OCI-M2 (cell line): ENCODE results near the gene GALNT2.

Source experiments
- DNase-seq: peaks from one replicate; lab custom pipeline; 2025; ENCODE audit not compliant: unreplicated experiment; lab: John Stamatoyannopoulos, UW

Gene GALNT2

DNA sequence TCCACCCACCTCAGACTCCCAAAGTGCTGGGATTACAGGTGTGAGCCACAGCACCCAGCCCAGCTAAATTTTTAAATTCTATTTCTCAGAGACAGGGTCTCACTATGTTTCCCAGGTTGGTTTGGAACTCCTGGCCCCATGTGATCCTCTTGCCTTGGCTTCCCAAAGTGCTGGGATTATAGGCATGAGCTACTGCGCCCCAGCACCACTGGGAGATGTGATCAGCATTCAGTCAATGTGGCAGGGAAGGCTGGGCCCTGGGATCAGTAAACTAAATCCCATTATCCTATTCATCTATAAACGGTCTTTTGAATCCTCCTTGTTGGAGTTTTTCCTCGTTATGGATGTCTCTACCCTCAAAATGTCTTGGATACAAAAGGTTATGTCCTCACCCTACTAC lies 245.6 kb downstream of the GALNT2 start:
- DNase-seq = no peak

DNA sequence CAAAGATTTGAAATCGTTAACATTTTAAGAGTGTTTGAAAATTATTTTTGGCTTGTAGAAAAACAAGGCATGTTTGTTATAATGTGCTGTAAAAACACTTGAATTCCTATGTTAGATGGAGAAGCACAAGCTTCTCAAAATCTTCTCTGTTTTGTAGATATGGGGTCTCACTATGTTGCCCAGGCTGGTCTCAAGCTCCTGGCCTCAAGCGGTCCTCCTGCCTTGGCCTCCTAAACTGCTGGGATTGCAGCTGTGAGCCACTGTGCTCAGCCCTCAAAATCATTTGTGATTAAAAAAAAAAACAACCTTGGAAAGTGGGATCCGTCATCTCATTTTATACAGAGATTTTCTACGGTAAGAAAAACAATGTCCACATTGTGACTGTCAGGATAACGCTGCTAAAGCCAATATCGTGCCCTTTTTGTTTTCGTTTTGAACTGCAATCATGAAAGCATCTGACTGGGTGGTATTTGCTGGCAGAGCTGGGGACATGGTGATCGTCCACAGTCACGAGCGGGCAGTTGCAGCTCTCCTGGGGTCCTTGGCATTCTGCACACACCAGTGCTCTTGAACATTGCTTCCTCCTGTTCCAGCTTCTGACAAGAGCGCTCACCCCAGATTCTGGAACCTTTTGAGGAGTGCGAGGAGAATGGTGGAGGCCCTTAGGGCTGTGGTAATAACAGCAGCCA lies 246.6 kb downstream of the GALNT2 start:
- no peak for DNase-seq

DNA sequence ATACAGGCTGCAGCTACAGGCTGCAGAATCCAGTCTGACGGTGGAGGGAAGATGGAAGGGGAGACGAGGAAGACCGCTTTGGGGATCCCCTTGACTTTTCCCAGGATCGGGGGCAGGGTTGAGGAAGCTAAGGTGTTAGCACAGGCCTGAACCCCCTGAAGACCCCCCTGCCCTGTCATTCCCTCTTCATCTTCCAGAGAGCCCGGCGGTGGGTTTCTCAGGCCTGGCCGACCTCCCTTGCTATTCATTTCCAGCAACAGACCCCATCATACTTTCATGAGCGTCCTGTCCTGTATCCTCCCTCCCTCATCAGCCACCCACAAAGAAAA lies 247.1 kb downstream of the GALNT2 start:
- no peak for DNase-seq

DNA sequence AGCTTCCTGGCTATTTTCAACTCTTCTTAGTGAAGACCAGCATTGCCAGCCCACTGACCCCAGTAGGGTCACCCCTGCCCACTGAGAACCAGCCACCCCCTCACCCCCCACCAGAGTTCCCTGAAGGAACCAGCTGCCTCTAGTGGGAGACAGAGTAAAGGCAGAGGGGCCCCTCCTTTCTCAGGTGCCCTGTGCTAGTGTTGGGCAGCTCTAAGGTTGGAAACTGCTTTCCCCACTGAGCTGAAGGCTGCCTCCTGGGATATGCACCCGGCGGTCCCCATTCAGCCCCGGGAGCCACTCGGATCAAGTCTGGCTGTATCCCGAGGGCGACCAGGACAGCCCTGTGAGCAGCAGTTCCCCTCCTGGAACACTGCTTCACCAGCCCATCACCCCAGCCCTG lies 248.1 kb downstream of the GALNT2 start:
- no peak for DNase-seq

DNA sequence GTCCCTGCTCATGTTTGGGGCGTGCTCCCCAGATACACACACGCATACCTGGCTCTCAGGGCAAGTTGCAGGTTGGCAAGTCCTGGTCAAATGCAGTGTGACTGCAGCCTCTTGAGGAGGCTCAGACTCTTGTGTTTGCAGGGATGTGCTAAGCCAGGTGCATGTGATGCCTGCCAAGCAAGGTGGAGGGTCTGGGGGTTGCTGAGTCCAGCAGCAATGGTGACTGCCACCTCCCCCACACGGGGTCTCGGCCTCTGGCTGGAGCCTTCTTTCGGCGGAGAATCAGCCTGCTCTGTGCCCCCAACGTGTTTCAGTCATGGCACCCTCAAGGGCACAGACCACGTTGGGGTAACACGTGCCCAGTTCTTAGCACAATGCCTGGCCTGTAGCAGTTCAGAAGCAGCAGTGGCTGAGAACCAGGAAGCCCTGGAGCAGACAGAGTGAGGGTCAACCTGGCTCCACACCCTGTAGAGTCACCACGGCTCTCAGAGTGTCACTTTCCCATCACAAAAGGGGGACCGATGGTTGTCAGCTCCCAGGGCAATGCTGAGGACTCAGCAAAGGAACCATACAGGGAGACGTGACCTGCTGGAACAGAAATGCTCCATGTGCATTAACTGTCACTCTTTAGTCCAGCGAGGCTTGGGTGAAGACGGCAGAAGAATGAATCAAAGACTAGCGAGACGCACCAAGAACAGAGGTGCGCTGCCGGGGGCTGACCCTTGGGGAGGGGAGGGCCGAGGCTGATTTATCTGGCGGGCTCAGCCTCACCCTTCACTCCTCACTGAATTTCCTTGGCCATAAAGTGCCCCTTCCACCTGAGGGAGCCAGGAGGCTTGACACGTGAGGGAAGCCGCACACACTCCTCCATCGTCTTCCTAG lies 250.1 kb downstream of the GALNT2 start:
- no peak for DNase-seq

DNA sequence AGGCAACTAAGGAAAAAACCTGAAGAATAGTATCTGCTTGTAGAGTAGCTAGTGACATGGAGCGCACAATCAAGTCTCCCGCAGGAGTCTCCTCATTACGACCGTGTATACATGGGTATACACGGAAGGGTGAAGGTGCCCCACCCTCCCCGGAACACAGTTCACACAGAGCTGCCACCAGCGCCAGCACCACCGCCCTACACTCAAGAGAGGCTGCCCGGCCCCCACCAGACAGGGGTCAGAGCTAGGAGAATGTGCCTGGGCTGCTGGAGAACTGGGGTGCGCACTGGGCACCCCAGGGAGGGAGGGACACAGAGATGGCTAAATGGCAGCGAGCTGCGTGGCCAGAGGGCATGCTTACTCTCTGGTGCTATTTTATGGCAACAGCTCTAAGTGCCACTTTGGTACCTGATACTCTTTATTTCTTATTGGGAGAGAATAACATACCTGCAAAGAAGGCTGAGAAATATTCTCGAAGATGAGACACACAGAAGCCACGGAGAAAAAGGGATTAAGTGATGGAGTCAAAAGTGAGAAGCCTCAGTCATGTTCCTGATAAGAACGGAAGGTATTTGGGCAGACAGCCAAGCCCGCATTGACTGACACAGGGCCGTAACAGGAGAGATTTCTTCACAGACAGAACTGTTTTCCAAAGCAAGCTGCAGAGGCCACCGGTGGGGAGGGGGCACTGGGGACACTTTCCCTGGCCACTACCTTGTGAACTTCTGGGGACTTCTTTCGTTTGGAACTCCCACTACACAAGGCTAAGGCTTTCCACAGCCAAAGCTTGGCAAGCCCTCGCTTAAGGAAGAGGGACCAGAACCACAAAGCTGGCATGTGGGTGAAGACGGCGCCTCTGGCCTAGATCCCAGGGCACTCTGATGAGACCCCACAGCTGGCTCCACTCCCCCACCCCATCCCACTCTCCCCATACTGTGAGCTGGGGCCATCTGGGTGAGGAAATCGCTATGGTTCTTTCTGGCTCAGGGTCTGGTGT lies 251.1 kb downstream of the GALNT2 start:
- no peak for DNase-seq

DNA sequence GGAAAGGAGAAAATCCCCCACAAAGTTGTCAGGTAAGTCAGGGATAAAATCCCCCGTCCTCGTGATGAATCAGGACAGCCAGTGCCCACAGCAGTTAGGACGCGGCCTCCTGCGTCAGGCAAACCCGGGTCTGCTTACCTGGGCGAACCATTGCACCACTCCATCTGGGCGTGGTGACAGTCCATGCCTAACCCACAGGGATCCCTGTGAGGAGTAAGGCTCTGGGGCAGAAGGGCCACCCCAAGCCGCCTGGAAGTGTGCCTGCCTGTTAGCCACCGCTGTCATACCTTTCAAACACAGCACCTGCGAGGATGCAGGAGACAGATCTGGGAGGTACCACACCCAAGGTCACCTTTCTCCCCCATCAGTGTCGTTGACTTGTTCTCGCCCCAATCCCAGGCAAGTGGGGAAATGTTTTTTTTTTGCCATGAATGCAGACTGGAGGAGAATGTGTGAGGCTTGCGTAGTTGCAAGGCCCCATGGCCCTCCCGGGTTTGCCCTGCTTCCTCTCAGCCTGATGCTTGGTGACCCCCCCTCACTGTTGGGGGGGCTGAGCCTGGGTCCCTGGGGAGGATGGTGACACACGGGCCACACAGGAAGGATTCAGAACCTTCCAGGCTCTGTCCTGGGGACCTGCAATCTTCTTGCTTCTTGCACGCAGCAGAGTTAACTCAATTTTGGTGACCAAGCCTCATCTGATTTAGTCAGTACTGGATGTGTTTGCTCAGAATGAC lies 252.1 kb downstream of the GALNT2 start:
- DNase-seq = no peak

DNA sequence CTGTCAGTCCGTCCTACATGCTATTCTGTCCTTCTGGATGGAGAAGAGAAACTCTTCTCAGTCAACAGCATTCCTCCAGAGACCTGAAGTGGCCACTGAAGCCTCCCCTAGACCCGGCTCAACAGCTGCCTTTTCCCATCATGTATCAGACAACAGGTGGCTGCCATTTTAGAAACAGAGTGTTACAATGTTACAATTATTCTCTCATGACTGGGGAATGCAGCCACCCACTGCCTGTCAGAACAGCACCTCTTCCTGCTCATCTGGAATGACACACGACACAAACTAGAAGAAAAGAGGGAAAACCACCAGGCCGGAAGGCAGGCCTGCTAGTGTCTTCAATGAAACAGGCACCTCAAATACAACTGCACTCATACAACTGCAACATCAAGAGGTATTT lies 253.8 kb downstream of the GALNT2 start:
- DNase-seq = no peak

DNA sequence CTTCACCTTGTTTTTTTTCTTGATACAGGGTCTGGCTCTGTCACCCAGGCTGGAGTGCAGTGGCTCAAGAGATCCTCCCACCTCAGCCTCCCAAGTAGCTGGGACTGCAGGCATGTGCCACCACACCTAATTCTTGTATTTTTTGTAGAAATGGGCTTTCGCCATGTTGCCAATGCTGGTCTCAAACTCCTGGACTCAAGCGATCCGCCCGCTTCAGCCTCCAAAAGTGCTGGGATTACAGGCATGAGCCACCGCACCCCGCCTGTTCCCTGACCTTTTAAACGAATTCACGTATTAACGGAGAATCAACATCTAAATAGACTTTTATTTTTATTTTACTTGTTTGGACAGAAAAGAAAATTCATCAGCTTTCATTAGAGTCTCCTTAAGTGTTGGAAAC lies 254.3 kb downstream of the GALNT2 start:
- DNase-seq = no peak

DNA sequence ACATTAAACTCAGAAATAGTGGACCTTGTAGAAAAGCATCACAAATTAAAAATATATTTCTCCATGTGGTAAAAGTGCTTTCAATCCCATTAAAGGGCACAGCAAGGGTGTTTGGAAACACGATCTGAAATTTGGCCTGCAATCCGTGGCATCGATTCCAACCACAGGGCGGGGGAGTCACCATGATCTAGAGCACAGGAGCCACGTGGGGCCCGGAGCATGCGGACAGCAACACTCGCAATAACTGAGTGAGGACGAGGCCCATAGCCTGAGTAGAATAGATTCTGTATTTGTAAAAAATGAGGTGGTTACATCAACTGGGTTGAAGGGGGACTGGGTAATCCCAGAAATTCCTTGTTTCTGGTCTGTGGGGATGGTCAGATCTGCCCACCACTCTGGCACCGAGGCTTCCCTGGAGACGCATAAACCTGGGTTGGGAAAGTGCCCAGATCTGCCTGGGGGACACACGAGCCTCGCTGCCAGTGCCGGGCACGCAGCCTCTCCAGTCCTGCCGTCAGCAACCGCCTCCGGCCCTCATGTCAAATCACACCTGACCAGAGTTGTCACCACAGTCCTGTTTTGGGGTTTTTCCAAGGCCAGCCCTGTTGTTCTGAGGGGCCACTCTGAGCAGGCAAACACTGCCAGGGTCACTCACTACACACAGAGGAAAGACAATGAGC lies 254.8 kb downstream of the GALNT2 start:
- DNase-seq = no peak

DNA sequence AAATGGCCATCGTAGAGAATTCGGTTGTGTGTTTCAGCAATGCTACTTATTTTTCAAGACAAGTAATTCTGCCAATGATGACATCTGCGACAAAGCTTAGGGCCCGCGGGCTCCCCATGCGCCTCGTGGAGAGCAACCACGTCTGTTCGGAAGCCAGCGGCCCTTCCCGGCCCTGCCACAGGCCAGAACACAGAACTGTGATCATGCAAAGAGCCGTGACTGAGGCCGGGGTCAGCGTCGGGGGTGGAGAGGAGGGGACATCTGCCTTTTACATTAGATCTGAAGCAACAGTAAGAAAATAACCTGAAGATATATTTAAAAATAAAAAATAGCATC lies 255.4 kb downstream of the GALNT2 start:
- DNase-seq = no peak

DNA sequence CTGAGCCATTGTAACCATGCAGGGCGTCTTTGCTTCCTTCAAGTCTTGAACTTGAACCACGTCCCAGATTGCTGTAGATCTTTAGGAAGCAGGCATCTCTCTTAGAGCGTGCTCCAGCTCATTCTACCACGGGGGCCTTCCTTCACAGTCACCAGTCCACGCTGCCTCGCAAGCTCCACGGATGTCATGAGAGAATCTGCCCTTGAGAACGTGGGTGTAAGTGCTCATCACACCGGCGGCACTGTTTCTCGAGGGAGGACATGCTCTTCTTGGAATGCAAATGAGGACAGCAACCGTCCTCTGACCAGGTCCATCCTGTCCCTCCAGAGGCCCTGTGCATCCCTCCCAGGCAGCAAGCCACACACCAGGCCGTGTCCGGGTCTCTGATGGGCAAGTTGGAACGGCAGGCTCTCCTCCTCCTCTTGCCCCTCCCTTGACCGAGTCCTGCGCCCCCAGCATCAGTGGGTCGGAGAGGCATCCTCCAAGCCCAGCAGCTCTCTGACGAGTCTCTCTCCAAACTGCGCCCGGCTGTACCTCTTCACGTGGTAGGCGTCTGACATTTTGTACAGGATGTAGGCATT lies 256.0 kb downstream of the GALNT2 start:
- DNase-seq = no peak

DNA sequence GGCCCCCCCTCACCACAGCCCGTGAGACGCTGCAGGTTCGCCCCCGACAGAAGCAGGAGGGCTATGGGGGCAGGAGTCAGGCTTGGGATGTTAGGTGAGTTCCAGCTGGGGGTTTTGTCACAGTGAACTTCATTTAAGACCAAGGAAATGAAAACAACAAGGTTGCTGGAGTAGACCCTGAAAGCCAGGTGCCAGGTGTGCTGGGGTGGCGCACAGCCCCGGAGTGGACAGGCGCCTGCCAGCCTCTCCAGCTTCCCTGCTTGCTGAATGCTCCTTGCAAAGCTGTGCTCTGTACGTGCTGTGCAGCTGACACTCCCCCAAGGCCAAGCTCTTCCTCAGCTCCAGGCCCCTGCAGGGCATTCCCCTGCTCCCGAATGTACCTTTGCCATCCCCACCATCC lies 256.6 kb downstream of the GALNT2 start:
- DNase-seq = no peak

DNA sequence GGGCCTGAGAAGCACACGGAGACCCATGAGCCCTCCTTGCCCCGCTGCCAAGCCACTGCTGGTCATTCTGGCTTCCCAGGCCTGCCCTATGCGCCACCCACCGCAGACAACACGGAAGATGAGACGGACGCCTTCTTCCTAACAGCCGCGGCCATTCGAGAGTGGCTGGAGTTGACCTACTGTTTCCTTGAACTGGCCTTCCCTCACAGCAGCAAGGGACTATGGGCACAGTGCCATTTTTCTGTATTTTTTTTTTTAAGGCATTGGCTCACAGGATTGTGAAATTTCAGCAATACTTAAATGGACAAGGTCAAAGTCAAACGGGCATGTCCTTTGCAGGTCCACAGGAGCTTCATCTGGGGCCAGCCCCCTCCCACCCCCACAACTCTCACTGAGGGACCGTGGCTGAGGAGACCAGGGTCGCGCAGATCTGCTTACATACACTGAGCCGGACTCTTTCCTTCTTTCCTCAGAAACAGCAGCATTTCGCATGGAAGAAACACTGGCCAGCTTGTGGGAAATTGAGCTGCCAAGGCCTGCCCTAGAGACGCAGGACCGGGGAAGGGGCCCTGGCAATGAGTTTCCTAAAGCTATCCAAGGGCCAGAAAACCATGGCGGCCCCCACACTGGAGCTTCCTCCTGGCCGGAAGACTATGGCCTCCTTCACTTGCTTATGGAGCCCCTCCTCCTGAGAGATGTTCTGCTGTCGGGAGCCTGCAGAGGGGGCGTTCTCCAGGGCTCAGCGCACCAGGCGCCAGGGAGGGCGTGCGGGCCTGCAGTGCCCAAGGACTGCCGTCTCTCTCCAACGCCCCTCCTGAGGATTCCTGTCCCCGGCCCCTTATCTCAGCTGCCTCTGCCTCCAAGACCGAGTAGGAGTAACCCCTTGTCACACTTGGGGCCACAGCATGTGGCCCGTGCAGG lies 260.2 kb downstream of the GALNT2 start:
- DNase-seq = no peak

DNA sequence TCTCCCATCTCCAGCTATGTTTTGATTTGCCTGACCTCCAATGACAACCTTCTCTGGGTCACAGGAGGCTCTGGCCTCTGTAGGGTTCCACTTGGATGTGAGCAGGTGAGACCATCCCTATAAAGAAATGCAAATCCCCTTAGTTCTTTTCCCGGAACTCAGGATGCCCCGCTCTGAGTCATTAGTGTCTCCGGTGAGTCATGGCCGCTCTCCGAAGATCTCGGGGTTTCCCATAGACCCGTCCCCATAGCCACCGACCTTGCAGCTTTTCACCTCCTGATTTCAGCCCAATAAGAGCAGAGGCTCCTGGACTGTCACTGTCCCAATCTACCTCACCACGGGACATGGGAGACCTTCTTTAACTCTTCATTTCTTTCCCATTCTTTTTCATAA lies 260.9 kb downstream of the GALNT2 start:
- no peak for DNase-seq

DNA sequence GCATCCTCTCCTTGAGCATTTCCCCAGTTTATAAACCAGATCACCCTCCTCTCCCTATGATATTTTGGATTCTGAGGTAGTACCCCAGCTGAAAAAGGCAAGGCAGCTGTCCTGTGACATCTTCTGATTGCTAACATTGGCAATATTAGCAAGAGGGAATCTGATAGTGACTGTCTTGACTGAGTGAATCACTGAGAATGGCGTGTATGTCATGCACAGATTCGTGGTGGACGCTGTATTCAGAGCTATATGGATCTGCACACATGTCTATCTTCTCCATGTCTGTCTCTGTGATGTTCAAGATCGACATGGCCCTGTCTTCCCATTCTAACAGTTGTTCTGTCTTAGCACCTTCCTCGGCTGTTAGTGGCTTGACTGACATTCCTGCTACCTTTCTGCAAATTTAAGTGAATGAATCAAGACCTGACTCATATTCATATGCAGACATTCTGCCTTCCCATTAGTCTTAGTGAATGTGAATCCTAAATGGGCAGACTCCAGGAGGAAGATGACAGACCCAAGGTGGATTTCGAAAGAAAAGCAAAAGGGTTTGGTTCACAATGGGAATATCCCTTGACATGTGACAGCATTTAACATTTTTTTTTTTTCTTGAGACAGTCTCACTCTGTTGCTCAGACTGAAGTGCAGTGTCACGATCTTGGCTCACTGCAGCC lies 261.4 kb downstream of the GALNT2 start:
- no peak for DNase-seq

DNA sequence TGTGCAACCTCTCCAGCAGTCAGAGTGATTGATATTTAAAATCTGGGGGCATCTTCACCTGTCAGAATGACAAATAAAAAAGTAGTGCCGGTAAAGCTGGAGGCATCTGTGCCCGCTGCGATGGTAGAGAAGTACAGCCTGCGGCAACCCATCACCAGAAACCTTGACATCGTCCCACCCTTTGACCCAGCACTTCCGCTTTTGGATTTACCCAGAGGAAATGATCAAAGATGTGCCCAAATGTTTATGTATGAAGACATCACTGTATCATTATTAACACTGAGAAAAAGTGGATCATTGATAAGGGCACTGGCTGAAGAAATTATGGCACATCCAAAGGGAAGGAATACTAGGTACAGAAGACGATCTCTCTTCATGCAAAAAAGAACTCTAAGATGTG lies 263.1 kb downstream of the GALNT2 start:
- DNase-seq = no peak
